Neural progenitor cell (in vitro differentiated cells): ENCODE measurements around the gene LGALS7B.

Experiments
- EZH2 ChIP-seq: fragments of 200-600 bp; sonication (generic); IDR thresholded peaks from 2 replicates; pipeline ENCODE4 v1.6.1; 2017; ENCODE audit warnings: antibody characterized with exemption, mild to moderate bottlenecking, moderate library complexity
- EZH2phosphoT487 ChIP-seq: fragments of 200-600 bp; sonication (generic); IDR thresholded peaks from 2 replicates; pipeline ENCODE4 v1.6.1; 2017; ENCODE audit warnings: antibody characterized with exemption
- TF ChIP-seq, protein P1 (sequence below): fragments of 200-600 bp; sonication (generic); IDR thresholded peaks from 2 replicates; pipeline ENCODE4 v1.5.1; 2017; ENCODE audit warnings: antibody characterized with exemption, mild to moderate bottlenecking

DNA sequence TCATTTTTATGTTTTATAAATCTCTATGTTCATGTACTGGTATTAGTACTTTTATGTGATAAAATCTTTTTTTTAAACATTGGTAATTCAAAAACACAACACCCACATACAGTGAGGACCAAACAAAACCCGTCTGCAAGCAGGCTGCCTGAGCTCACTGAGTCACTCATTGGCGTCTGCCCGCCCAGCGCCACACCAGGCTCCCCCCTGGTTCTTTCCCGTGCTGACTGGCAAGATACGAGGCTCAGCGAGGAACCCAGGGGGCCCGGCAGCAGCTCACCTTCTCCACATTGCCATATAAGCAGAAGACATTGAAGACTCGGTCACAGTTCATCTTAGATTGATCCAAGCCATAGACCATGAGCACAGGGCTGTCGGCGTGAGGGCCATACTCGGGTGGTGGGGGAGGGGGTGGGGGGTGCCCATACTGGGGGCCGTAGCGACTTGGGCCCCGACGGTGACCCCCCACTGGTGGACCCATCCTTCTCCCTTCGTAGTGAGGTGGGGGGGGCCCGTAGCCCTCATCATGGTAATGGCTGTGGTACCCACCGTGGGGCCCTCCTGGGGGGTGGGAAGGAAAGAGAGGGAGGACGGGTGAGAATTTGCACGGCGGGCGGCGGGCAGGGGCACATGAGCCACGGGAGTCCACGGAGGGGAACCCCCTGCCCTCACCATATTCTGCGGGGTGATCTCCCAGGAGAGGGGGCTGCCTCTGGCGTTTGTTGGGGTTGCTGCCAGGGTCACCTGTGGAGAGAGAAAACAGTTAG, 51.0 kb downstream of the LGALS7B start:
- TF ChIP-seq, protein P1, sequence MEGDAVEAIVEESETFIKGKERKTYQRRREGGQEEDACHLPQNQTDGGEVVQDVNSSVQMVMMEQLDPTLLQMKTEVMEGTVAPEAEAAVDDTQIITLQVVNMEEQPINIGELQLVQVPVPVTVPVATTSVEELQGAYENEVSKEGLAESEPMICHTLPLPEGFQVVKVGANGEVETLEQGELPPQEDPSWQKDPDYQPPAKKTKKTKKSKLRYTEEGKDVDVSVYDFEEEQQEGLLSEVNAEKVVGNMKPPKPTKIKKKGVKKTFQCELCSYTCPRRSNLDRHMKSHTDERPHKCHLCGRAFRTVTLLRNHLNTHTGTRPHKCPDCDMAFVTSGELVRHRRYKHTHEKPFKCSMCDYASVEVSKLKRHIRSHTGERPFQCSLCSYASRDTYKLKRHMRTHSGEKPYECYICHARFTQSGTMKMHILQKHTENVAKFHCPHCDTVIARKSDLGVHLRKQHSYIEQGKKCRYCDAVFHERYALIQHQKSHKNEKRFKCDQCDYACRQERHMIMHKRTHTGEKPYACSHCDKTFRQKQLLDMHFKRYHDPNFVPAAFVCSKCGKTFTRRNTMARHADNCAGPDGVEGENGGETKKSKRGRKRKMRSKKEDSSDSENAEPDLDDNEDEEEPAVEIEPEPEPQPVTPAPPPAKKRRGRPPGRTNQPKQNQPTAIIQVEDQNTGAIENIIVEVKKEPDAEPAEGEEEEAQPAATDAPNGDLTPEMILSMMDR = no peak
- TF ChIP-seq EZH2phosphoT487 = no peak
- TF ChIP-seq EZH2 = no peak
